GM21529 (cell line): ENCODE data around the gene PRKCB.
"Not testable (repeated sequence)": the region's sequence is repeated elsewhere in the genome, so short reads cannot be mapped to it uniquely, and the experiment has no call there.

Experiments
- ATAC-seq: cut with Tn5 transposase; IDR thresholded peaks from one replicate; pipeline ENCODE4 v1.9.1; 2021; ENCODE audit not compliant: unreplicated experiment

Gene PRKCB

GRCh38 chr16:23998771-23999170 is 163.0 kb downstream of the PRKCB start:
- ATAC-seq, result no peak

- no peak for ATAC-seq
These were observed 163.9 kb downstream of the PRKCB start for GRCh38 chr16:23999663-24000062.

- ATAC-seq, result no peak
These were observed 165.9 kb downstream of the PRKCB start for GRCh38 chr16:24001710-24002109.

GRCh38 chr16:24002619-24003018 is 166.8 kb downstream of the PRKCB start:
- ATAC-seq, result no peak

- no peak for ATAC-seq
These were observed 169.8 kb downstream of the PRKCB start for GRCh38 chr16:24005577-24005976.

- no peak for ATAC-seq
These were observed 171.6 kb downstream of the PRKCB start for GRCh38 chr16:24007391-24007790.

GRCh38 chr16:24007934-24008333 is 172.2 kb downstream of the PRKCB start:
- ATAC-seq, result no peak

- ATAC-seq, result no peak
These were observed 173.3 kb downstream of the PRKCB start for GRCh38 chr16:24009098-24009497.

- ATAC-seq, result no peak
These were observed 174.2 kb downstream of the PRKCB start for GRCh38 chr16:24009955-24010354.

GRCh38 chr16:24010440-24011089 is 174.8 kb downstream of the PRKCB start:
- ATAC-seq, result no peak

- no peak for ATAC-seq
These were observed 175.5 kb downstream of the PRKCB start for GRCh38 chr16:24011237-24011636.

GRCh38 chr16:24013054-24013636 is 177.4 kb downstream of the PRKCB start:
- no peak for ATAC-seq

GRCh38 chr16:24013864-24014645 is 178.3 kb downstream of the PRKCB start:
- ATAC-seq, result peak; percentile 91

GRCh38 chr16:24014955-24015354 is 179.2 kb downstream of the PRKCB start:
- not testable (repeated sequence) for ATAC-seq

- ATAC-seq, result no peak
These were observed 180.1 kb downstream of the PRKCB start for GRCh38 chr16:24015923-24016322.

- no peak for ATAC-seq
These were observed 182.7 kb downstream of the PRKCB start for GRCh38 chr16:24018485-24018884.

GRCh38 chr16:24022797-24023196 is 187.0 kb downstream of the PRKCB start:
- no peak for ATAC-seq

- no peak for ATAC-seq
These were observed 187.8 kb downstream of the PRKCB start for GRCh38 chr16:24023621-24024020.

- no peak for ATAC-seq
These were observed 189.2 kb downstream of the PRKCB start for GRCh38 chr16:24024971-24025370.

GRCh38 chr16:24027466-24027865 is 191.7 kb downstream of the PRKCB start:
- no peak for ATAC-seq

GRCh38 chr16:24029841-24030240 is 194.1 kb downstream of the PRKCB start:
- ATAC-seq, result not testable (repeated sequence)
